NCI-H446 treated with DMSO at 0.1 percent for 48 hours (cell line): Measurements from ENCODE around the gene ECT2L.

Source experiments
- DNase-seq: peaks from one replicate; lab custom pipeline; 2025; lab: John Stamatoyannopoulos, UW

ECT2L gene

GRCh38 chr6:138803861-138804260, 8.0 kb downstream of the ECT2L start:
- no peak for DNase-seq

GRCh38 chr6:138805016-138805765, 9.3 kb downstream of the ECT2L start:
- no peak for DNase-seq

GRCh38 chr6:138806889-138807288, 11.0 kb downstream of the ECT2L start:
- DNase-seq: no peak

- no peak for DNase-seq
Measured at GRCh38 chr6:138809677-138810076, 13.8 kb downstream of the ECT2L start.

GRCh38 chr6:138811866-138812265, 16.0 kb downstream of the ECT2L start:
- no peak for DNase-seq

GRCh38 chr6:138814179-138814834, 18.4 kb downstream of the ECT2L start:
- no peak for DNase-seq

GRCh38 chr6:138815221-138815620, 19.3 kb downstream of the ECT2L start:
- DNase-seq: no peak

- peak; percentile 76 for DNase-seq
Measured at GRCh38 chr6:138815797-138816528, 20.1 kb downstream of the ECT2L start.

- no peak for DNase-seq
Measured at GRCh38 chr6:138817799-138818198, 21.9 kb downstream of the ECT2L start.

- no peak for DNase-seq
Measured at GRCh38 chr6:138818496-138819194, 22.8 kb downstream of the ECT2L start.

- DNase-seq: no peak
Measured at GRCh38 chr6:138821519-138821918, 25.6 kb downstream of the ECT2L start.

GRCh38 chr6:138824482-138825144, 28.7 kb downstream of the ECT2L start:
- no peak for DNase-seq

GRCh38 chr6:138830248-138830647, 34.4 kb downstream of the ECT2L start:
- no peak for DNase-seq

GRCh38 chr6:138832182-138832581, 36.3 kb downstream of the ECT2L start:
- no peak for DNase-seq

- DNase-seq: peak; percentile 84
Measured at GRCh38 chr6:138833816-138834539, 38.1 kb downstream of the ECT2L start.

GRCh38 chr6:138837246-138837645, 41.4 kb downstream of the ECT2L start:
- no peak for DNase-seq

GRCh38 chr6:138844192-138844591, 48.3 kb downstream of the ECT2L start:
- peak; percentile 96 for DNase-seq

GRCh38 chr6:138847884-138848283, 52.0 kb downstream of the ECT2L start:
- DNase-seq: no peak

- no peak for DNase-seq
Measured at GRCh38 chr6:138848461-138848860, 52.6 kb downstream of the ECT2L start.

- DNase-seq: no peak
Measured at GRCh38 chr6:138849791-138850190, 53.9 kb downstream of the ECT2L start.

- no peak for DNase-seq
Measured at GRCh38 chr6:138856654-138857053, 60.8 kb downstream of the ECT2L start.
